ENCODE data around the gene ELAC2.

The ELAC2 gene

DNA sequence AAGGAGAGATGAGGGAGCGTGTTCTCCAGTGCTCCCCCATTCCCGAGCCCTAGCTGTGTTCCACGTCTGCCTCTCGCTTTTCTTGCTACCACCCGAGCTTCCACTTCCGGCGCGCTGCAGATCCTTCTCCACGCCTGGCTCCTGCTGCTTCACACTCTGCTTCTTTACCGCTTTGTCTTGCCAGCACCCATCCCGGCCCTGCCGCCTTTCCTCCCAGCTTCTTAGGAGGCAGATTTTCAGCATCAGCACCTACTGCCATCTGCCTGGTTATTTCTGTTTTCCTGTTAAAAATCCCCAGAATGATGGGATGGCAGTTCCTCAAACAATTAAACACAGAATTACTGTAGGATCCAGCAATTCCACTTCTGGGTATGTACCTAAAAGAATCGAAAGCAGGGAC lies 64.7 kb downstream of the ELAC2 start:
- DNase-seq (ENCODE audit: low spot score): no peak

DNA sequence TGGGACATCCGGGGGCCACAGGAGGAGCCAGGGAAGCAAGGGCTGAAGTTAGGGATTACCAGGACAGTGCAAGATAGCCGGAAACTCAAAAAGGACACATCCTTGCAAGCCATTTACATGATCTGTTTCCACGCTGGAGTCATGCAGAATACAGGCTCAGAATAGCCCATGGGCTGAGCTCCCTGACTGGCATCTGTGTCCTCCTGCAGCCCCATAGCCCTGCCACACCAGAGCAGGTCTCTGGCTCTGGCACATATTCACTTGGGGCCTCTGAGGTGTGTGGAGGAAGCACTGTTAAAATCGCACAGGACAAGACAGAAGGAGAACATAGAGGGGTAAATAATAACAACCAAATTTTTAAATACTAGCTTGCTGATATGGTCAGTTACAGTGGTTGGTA lies 65.8 kb downstream of the ELAC2 start:
- DNase-seq (ENCODE audit: low spot score): no peak

DNA sequence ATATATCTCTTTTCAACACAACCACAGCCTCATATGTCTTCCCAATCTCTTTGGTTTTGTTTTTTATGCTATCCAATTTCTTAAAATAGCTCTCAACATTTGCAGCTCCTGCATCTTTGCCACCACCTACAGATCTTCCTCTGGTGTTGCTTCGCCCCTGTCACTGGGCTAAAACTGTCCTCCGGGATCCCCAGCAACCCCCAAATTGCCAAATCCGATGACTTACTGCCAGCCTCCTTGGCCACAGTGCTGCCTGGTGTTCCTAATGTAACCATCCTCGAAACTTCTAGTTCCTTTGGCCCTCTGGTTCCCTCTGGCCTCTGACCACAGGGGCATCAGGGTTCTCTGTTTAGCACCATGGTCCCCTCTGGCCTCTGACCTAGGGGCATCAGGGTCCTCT lies 70.8 kb downstream of the ELAC2 start:
- no peak for DNase-seq (ENCODE audit: low spot score)

All from RKO (cell line).